ENCODE measurements around the gene COQ8B.

DNA sequence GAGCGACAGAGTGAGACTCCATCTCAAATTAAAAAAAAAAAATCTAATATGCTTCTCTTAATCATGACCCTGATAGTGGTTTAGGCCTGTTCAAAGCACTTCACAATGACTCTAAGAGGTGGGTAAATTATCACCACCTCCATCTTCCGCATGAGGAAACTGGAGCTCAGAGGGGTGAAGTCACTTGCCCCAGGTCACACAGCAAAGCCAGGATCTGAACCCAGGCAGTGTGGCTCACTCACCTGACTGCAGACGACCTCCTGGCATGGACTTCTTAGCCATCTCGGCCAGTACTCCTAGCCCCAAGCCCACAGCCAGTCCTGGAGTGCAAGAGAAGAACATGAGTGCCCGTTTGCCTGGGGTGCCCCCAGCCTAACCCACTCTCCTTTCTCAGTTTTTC, 6.9 kb downstream of the COQ8B start:
- TF ChIP-seq, protein P1, sequence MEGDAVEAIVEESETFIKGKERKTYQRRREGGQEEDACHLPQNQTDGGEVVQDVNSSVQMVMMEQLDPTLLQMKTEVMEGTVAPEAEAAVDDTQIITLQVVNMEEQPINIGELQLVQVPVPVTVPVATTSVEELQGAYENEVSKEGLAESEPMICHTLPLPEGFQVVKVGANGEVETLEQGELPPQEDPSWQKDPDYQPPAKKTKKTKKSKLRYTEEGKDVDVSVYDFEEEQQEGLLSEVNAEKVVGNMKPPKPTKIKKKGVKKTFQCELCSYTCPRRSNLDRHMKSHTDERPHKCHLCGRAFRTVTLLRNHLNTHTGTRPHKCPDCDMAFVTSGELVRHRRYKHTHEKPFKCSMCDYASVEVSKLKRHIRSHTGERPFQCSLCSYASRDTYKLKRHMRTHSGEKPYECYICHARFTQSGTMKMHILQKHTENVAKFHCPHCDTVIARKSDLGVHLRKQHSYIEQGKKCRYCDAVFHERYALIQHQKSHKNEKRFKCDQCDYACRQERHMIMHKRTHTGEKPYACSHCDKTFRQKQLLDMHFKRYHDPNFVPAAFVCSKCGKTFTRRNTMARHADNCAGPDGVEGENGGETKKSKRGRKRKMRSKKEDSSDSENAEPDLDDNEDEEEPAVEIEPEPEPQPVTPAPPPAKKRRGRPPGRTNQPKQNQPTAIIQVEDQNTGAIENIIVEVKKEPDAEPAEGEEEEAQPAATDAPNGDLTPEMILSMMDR (IDR thresholded peaks at IDR 0.05), result no peak
- TF ChIP-seq POLR2A (IDR thresholded peaks at IDR 0.05), result no peak

Data from heart left ventricle (tissue), 13 donors.